Mesenchymal stem cell (in vitro differentiated cells and primary cell): ENCODE results near the gene BCL10.
A peak's percentile ranks its signal among the peaks of the same experiment; 100 is the strongest.

Experiments
- DNase-seq: peaks from one replicate; pipeline ENCODE4 v3.0.0-alpha.2; 2013
- H2AFZ ChIP-seq: one replicate; pipeline ENCODE4 v1.6.1; 2013; ENCODE audit warnings: low read depth, mild to moderate bottlenecking, control low read depth, inconsistent platforms, low read length, moderate library complexity
- H2AK5ac ChIP-seq: 2 replicates; pipeline ENCODE4 v1.6.1; 2013; ENCODE audit warnings: low read length, moderate library complexity, mild to moderate bottlenecking, inconsistent platforms; ENCODE audit not compliant: severe bottlenecking
- H2BK120ac ChIP-seq: one replicate; pipeline ENCODE4 v1.6.1; 2013; ENCODE audit warnings: low read depth, mild to moderate bottlenecking, inconsistent platforms, low read length, moderate library complexity
- H2BK12ac ChIP-seq, 2 experiments: one replicate each; pipeline ENCODE4 v1.6.1; 2013; ENCODE audit warnings: inconsistent platforms in 2 of 2, low read length in 2 of 2, mild to moderate bottlenecking in 2 of 2, moderate library complexity in 2 of 2, control low read depth in 1 of 2
- H2BK15ac ChIP-seq: one replicate; pipeline ENCODE4 v1.6.1; 2013; ENCODE audit warnings: mild to moderate bottlenecking, low read depth, inconsistent platforms; ENCODE audit not compliant: poor library complexity, severe bottlenecking
- H2BK5ac ChIP-seq: 2 replicates; pipeline ENCODE4 v1.6.1; 2013; ENCODE audit warnings: low read depth, mild to moderate bottlenecking, low read length, control low read depth, inconsistent platforms; ENCODE audit not compliant: poor library complexity, severe bottlenecking
- H3K14ac ChIP-seq, 2 experiments: one replicate each; pipeline ENCODE4 v1.6.1; 2013; ENCODE audit warnings: inconsistent platforms in 2 of 2, low read length in 2 of 2, control low read depth in 1 of 2, mild to moderate bottlenecking in 1 of 2, moderate library complexity in 1 of 2
- H3K18ac ChIP-seq, 2 experiments: one replicate each; pipeline ENCODE4 v1.6.1; 2013; ENCODE audit warnings: inconsistent platforms in 2 of 2, low read length in 2 of 2, control low read depth in 1 of 2, low read depth in 1 of 2, mild to moderate bottlenecking in 1 of 2
- H3K23ac ChIP-seq, 2 experiments: one replicate each; pipeline ENCODE4 v1.6.1; 2013; ENCODE audit warnings: inconsistent platforms in 2 of 2, low read length in 2 of 2, mild to moderate bottlenecking in 2 of 2, moderate library complexity in 2 of 2, control low read depth in 1 of 2
- H3K27ac ChIP-seq: 2 replicates; pipeline ENCODE4 v1.5.1; 2013; ENCODE audit warnings: mild to moderate bottlenecking, moderate library complexity, low read length, control low read depth, inconsistent platforms; ENCODE audit not compliant: poor library complexity, severe bottlenecking
- H3K27me3 ChIP-seq, 2 experiments: 2 replicates each; pipeline versions ENCODE4 v1.6.1 to v1.7.0; 2013; ENCODE audit warnings: low read length in 2 of 2, mild to moderate bottlenecking in 2 of 2, moderate library complexity in 2 of 2, control low read depth in 1 of 2, inconsistent platforms in 1 of 2; ENCODE audit not compliant: control insufficient read depth in 1 of 2, insufficient read depth in 1 of 2
- H3K36me3 ChIP-seq, 2 experiments: 2 replicates each; pipeline versions ENCODE4 v1.6.1 to v1.7.0; 2013; ENCODE audit warnings: low read length in 2 of 2, control low read depth in 1 of 2, inconsistent platforms in 1 of 2, low read depth in 1 of 2, mild to moderate bottlenecking in 1 of 2; ENCODE audit not compliant: insufficient read depth in 2 of 2, control insufficient read depth in 1 of 2
- H3K4ac ChIP-seq, 2 experiments: one replicate each; pipeline ENCODE4 v1.6.1; 2013; ENCODE audit warnings: inconsistent platforms in 2 of 2, low read length in 2 of 2, mild to moderate bottlenecking in 2 of 2, moderate library complexity in 2 of 2, control low read depth in 1 of 2, low read depth in 1 of 2
- H3K4me1 ChIP-seq: 2 replicates; pipeline ENCODE4 v1.6.1; 2013; ENCODE audit warnings: low read depth, low read length, control low read depth; ENCODE audit not compliant: control insufficient read depth, insufficient read depth
- H3K4me2 ChIP-seq: 2 replicates; pipeline ENCODE4 v1.6.1; 2013; ENCODE audit warnings: low read length, mild to moderate bottlenecking, inconsistent platforms; ENCODE audit not compliant: poor library complexity, severe bottlenecking
- H3K4me3 ChIP-seq, 2 experiments: 2 replicates each; pipeline versions ENCODE4 v1.5.1 to v1.7.0; 2013; ENCODE audit warnings: low read length in 2 of 2, mild to moderate bottlenecking in 2 of 2, control low read depth in 1 of 2, low read depth in 1 of 2; ENCODE audit not compliant: insufficient read depth in 1 of 2
- H3K79me1 ChIP-seq: replicated peaks from 2 replicates; pipeline ENCODE4 v1.6.1; 2013; ENCODE audit warnings: mild to moderate bottlenecking, control low read depth, low read length, inconsistent platforms; ENCODE audit not compliant: poor library complexity, severe bottlenecking
- H3K9ac ChIP-seq: 2 replicates; pipeline ENCODE4 v1.7.0; 2013; ENCODE audit warnings: mild to moderate bottlenecking, low read length, moderate library complexity
- H3K9me3 ChIP-seq: 2 replicates; pipeline ENCODE4 v1.7.0; 2013; ENCODE audit warnings: mild to moderate bottlenecking, low read length; ENCODE audit not compliant: control insufficient read depth
- H4K8ac ChIP-seq: one replicate; pipeline ENCODE4 v1.6.1; 2013; ENCODE audit warnings: inconsistent platforms, mild to moderate bottlenecking, low read length, moderate library complexity
- H4K91ac ChIP-seq: one replicate; pipeline ENCODE4 v1.6.1; 2013; ENCODE audit warnings: mild to moderate bottlenecking, low read length, inconsistent platforms
- WGBS: methylation state at CpG from one replicate; pipeline ENCODE4 v1.1.7; 2013; ENCODE audit warnings: mixed read lengths; 5-methylcytosine and 5-hydroxymethylcytosine counted together

Gene BCL10

DNA sequence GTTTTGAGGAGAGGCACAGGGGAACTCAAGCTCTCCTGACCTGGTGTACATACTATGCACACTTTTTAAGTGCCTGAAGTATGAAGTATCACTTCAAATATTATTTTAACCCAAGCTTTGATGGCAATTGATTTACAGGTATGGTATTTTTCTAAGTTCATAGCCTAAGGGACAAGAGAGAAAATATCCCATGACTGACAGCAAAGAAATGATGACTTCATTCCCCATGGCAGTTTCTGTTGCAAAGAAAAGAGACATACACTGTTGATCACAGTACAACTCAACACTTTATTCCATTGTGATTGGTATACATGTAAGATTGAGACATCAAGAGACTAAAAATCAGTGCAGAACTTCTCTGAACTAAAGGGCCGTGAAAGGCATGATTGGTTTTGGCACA, 41.8 kb upstream of the BCL10 start:
- H2AK5ac ChIP-seq, result peak overlapping the region; percentile 68
- DNase-seq, result no peak
- 100% methylated on average over 1 of the region's 1 CpG for WGBS
- no peak overlapping the region for H2BK5ac ChIP-seq
- H2AFZ ChIP-seq, result no peak overlapping the region
- H3K4me3 ChIP-seq, result no peak overlapping the region
- H3K27ac ChIP-seq, result peak overlapping the region; percentile 2
- no peak overlapping the region for H3K14ac ChIP-seq
- no peak overlapping the region for H2BK120ac ChIP-seq
- H2BK12ac ChIP-seq, result no peak overlapping the region
- peaks cover 12% of the 10 kb centered on the region for H3K4me1 ChIP-seq
- H3K36me3 ChIP-seq, result no peaks in the 10 kb centered on the region
- peaks cover 13% of the 10 kb centered on the region for H3K79me1 ChIP-seq
- no peak overlapping the region for H4K91ac ChIP-seq
- H3K9me3 ChIP-seq, result no peaks in the 10 kb centered on the region
- no peak overlapping the region for H3K9ac ChIP-seq
- H3K18ac ChIP-seq, result peak overlapping the region in 1 of 2 experiments; percentile 87
- H3K23ac ChIP-seq, result no peak overlapping the region
- H4K8ac ChIP-seq, result no peak overlapping the region
- no peaks in the 10 kb centered on the region for H3K27me3 ChIP-seq
- no peak overlapping the region for H2BK15ac ChIP-seq
- H3K4me2 ChIP-seq, result no peak overlapping the region
- no peak overlapping the region for H3K4ac ChIP-seq

DNA sequence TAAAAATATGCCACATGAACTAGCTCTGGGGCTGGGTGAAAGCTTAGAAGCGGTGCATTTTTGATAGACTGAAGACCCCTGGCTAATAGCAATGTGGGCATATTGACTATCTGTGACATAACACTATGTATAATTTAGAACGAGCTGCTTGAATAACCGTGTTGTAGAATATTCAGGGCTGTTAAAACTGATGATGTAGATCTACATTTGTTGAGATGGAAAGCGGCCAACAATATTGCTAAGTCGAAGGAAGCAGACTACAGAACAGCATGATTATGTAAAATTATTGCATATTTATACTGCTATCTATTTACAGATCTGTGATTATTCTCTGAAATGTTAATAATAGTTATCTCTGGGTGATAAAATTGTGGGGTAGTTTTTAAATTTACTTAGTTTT, 41.1 kb upstream of the BCL10 start:
- Histone ChIP-seq H3K36me3 (no peaks in the 10 kb centered on the region), H2AK5ac (no peak overlapping the region), H4K8ac (no peak overlapping the region), H2BK12ac (no peak overlapping the region), H3K9ac (no peak overlapping the region), H3K79me1 (peaks cover 13% of the 10 kb centered on the region), H3K4me3 (no peak overlapping the region), H2BK120ac (no peak overlapping the region), H3K9me3 (no peaks in the 10 kb centered on the region), H3K27ac (no peak overlapping the region), H3K27me3 (no peaks in the 10 kb centered on the region), H3K4me1 (peaks cover 11% of the 10 kb centered on the region), H3K4me2 (no peak overlapping the region), H3K18ac (no peak overlapping the region), H2BK5ac (no peak overlapping the region), H3K23ac (no peak overlapping the region), H4K91ac (no peak overlapping the region), H2AFZ (no peak overlapping the region), H3K4ac (no peak overlapping the region), H3K14ac (no peak overlapping the region), H2BK15ac (no peak overlapping the region)
- no peak for DNase-seq
- WGBS, result 91% methylated on average over 3 of the region's 5 CpGs

DNA sequence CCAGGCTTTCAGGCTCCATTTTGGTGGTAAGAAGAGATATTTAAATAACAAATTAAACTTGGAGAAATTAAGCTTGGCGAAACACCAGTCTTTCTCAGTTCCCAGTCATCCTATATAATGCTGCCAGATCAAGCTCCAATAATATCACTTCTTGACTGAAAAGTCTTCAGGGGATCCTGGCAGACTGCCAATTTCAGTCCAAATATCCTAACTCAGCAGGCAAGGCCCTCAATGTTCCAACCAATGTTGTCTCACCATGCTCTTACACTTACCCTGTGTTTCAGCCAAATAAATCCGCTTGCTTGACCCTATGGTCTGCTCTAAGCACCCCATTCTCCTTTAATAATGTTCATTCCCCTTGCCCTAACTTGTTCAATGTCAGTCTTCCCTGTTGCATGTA, 39.9 kb upstream of the BCL10 start:
- Histone ChIP-seq H2AK5ac (no peak overlapping the region), H3K4ac (no peak overlapping the region), H3K36me3 (no peaks in the 10 kb centered on the region), H3K9me3 (no peaks in the 10 kb centered on the region), H2BK120ac (no peak overlapping the region), H3K23ac (no peak overlapping the region), H3K27me3 (no peaks in the 10 kb centered on the region), H2BK12ac (peak overlapping the region in 1 of 2 experiments; percentile 69), H3K4me1 (peaks cover 11% of the 10 kb centered on the region), H2AFZ (no peak overlapping the region), H3K18ac (peak overlapping the region in 1 of 2 experiments; percentile 79), H2BK15ac (peak overlapping the region; percentile 60), H4K8ac (peak overlapping the region; percentile 47), H3K4me3 (no peak overlapping the region), H3K9ac (no peak overlapping the region), H3K27ac (no peak overlapping the region), H3K14ac (no peak overlapping the region), H4K91ac (peak overlapping the region; percentile 11), H2BK5ac (no peak overlapping the region), H3K4me2 (no peak overlapping the region), H3K79me1 (peaks cover 13% of the 10 kb centered on the region)
- no peak for DNase-seq
- WGBS, result 97% methylated on average over 2 of the region's 2 CpGs

DNA sequence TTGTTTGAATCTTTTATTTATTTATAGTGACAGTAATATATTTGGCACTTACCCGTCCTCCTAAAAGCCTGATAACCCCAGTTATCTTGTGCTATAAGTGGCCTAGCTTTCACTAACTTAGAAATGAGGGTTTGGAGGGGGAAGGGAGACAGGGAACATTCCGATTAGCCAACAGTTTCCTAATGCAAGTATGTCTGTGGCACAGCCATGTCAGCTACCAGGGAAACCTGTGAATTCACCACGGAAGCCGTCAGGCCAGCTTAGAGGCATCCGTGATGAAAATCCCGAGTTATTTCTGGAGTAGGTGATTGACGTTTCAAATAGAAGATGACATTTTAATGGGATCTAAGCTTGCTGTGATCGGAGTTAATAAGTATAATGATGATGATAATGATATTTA, 39.4 kb upstream of the BCL10 start:
- Histone ChIP-seq H2AK5ac (no peak overlapping the region), H2BK12ac (no peak overlapping the region), H2BK15ac (no peak overlapping the region), H3K9ac (peak overlapping the region; percentile 55), H2BK120ac (no peak overlapping the region), H3K36me3 (no peaks in the 10 kb centered on the region), H3K4ac (no peak overlapping the region), H3K4me1 (peaks cover 9% of the 10 kb centered on the region), H4K8ac (no peak overlapping the region), H3K4me2 (no peak overlapping the region), H4K91ac (no peak overlapping the region), H3K79me1 (peaks cover 11% of the 10 kb centered on the region), H3K23ac (no peak overlapping the region), H3K27me3 (no peaks in the 10 kb centered on the region), H3K9me3 (no peaks in the 10 kb centered on the region), H2AFZ (no peak overlapping the region), H3K27ac (no peak overlapping the region), H3K4me3 (no peak overlapping the region), H3K14ac (no peak overlapping the region), H2BK5ac (no peak overlapping the region), H3K18ac (no peak overlapping the region)
- DNase-seq, result peak; percentile 55
- WGBS, result 55% methylated on average over 5 of the region's 8 CpGs
